ENCODE results near the gene UBE2D4. TPM values are rescaled to one million over a fixed set of nuclear protein-coding genes. Genes with fewer than 3 reads are reported as not detected.
"Not testable (repeated sequence)": the region's sequence is repeated elsewhere in the genome, so short reads cannot be mapped to it uniquely, and the experiment has no call there.

UBE2D4 gene
- total RNA-seq, 1 donor from 2014 or later: 11.4 TPM

DNA sequence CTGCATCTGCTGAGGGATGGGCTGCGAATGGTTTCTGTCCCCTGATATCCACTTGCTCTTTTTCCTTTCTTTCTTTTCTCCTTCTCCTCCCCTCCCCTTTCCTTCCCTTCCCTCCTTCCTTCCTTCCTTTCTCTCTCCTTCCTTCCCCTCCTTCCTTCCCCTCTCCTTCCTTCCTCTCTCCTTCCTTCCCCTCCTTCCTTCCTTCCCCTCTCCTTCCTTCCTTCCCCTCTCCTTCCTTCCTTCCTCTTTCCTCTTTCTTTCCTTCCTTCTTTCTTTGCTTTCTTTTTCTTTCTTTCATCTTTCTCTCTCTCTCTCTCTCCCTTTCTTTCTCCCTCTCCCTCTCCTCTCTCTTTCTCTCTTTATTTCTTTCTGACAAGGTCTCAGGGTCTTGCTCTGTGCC lies 51.3 kb downstream of the UBE2D4 start:
- Mint-ChIP-seq H3K36me3 (no peaks in the 10 kb centered on the region), H3K4me1 (ENCODE audit: unreplicated experiment) (no peaks in the 10 kb centered on the region), H3K27ac (no peak overlapping the region), H3K9me3 (no peaks in the 10 kb centered on the region), H3K27me3 (no peaks in the 10 kb centered on the region), H3K4me3 (no peak overlapping the region)
- TF ChIP-seq, protein P1, sequence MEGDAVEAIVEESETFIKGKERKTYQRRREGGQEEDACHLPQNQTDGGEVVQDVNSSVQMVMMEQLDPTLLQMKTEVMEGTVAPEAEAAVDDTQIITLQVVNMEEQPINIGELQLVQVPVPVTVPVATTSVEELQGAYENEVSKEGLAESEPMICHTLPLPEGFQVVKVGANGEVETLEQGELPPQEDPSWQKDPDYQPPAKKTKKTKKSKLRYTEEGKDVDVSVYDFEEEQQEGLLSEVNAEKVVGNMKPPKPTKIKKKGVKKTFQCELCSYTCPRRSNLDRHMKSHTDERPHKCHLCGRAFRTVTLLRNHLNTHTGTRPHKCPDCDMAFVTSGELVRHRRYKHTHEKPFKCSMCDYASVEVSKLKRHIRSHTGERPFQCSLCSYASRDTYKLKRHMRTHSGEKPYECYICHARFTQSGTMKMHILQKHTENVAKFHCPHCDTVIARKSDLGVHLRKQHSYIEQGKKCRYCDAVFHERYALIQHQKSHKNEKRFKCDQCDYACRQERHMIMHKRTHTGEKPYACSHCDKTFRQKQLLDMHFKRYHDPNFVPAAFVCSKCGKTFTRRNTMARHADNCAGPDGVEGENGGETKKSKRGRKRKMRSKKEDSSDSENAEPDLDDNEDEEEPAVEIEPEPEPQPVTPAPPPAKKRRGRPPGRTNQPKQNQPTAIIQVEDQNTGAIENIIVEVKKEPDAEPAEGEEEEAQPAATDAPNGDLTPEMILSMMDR (conservative IDR thresholded peaks at IDR 0.05): no peak
- DNase-seq (ENCODE audit: extremely low spot score, unreplicated experiment): no peak

GRCh38 chr7:43978102-43978501 lies 51.9 kb downstream of the UBE2D4 start:
- not testable (repeated sequence) for H3K9me3 Mint-ChIP-seq, H3K36me3 Mint-ChIP-seq, H3K27me3 Mint-ChIP-seq

GRCh38 chr7:43982848-43983247 lies 56.6 kb downstream of the UBE2D4 start:
- not testable (repeated sequence) for H3K4me3 Mint-ChIP-seq; H3K27me3 Mint-ChIP-seq; DNase-seq (ENCODE audit: extremely low spot score, unreplicated experiment); H3K27ac Mint-ChIP-seq; H3K9me3 Mint-ChIP-seq; H3K4me1 Mint-ChIP-seq (ENCODE audit: unreplicated experiment); H3K36me3 Mint-ChIP-seq

More at GRCh38 chr7:43978102-43978501, 51.9 kb downstream of the UBE2D4 start:
- not testable (repeated sequence) for DNase-seq (ENCODE audit: extremely low spot score, unreplicated experiment); H3K27ac Mint-ChIP-seq; H3K4me1 Mint-ChIP-seq (ENCODE audit: unreplicated experiment); H3K4me3 Mint-ChIP-seq

- H3K27ac Mint-ChIP-seq; H3K36me3 Mint-ChIP-seq; DNase-seq (ENCODE audit: extremely low spot score, unreplicated experiment); H3K4me1 Mint-ChIP-seq (ENCODE audit: unreplicated experiment); H3K9me3 Mint-ChIP-seq; H3K4me3 Mint-ChIP-seq; H3K27me3 Mint-ChIP-seq: not testable (repeated sequence)
Observed at GRCh38 chr7:43983736-43984135, 57.5 kb downstream of the UBE2D4 start.

DNA sequence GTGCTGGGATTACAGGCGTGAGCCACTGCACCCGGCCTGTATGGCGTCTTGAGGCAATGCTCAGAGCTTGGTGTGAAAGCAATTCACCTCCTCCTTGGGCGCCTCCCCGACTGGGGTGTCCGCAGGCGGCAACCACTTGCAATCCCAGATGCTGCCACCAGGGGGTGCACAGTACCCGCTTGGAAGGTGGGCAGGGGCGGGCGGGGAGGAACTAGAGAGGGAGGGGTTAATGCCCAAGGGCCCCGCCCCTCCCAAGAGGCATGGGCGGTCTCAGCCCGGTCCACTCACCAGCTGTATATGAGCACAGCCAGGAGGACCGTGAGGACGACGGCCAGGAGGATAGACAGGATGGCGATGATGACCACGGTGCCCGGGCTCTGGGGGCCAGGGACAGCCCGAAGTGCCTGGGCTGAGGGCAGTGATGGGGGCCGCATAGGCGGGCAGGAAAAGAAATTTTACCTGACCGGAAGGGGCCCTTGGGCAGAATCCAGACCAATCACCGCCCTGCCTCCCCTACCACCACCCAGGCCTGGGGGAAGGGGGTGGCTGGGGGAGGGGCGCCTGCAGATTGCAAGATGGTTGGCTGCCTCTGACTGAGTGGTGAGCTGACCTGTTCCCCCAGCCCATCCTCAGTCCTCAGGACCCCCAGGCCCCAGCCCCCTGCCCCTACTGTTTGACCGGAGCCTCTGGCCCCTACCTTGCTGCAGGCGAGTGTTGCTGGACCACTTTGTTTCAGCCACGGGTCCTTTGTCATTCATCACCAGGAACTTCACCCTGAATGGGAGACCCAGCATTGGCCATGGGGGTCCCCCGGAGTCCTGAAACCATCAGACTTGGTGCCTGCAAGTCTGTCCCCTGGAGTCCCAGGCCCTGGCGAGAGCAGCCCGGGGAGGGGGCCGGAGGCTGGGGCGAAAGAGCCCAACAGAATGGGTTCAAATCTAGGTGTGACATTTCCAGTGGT lies 59.9 kb downstream of the UBE2D4 start:
- peak; percentile 81 for DNase-seq (ENCODE audit: extremely low spot score, unreplicated experiment)
- H3K4me1 Mint-ChIP-seq (ENCODE audit: unreplicated experiment); H3K9me3 Mint-ChIP-seq; H3K36me3 Mint-ChIP-seq; H3K27ac Mint-ChIP-seq; H3K27me3 Mint-ChIP-seq: not testable (repeated sequence)
- H3K4me3 Mint-ChIP-seq: peak overlapping the region; percentile 78
- TF ChIP-seq, protein P1 (conservative IDR thresholded peaks at IDR 0.05): peak; percentile 80

GRCh38 chr7:43987476-43987875 lies 61.2 kb downstream of the UBE2D4 start:
- not testable (repeated sequence) for H3K4me1 Mint-ChIP-seq (ENCODE audit: unreplicated experiment); H3K9me3 Mint-ChIP-seq; DNase-seq (ENCODE audit: extremely low spot score, unreplicated experiment); H3K27ac Mint-ChIP-seq; H3K36me3 Mint-ChIP-seq; H3K27me3 Mint-ChIP-seq; H3K4me3 Mint-ChIP-seq

DNA sequence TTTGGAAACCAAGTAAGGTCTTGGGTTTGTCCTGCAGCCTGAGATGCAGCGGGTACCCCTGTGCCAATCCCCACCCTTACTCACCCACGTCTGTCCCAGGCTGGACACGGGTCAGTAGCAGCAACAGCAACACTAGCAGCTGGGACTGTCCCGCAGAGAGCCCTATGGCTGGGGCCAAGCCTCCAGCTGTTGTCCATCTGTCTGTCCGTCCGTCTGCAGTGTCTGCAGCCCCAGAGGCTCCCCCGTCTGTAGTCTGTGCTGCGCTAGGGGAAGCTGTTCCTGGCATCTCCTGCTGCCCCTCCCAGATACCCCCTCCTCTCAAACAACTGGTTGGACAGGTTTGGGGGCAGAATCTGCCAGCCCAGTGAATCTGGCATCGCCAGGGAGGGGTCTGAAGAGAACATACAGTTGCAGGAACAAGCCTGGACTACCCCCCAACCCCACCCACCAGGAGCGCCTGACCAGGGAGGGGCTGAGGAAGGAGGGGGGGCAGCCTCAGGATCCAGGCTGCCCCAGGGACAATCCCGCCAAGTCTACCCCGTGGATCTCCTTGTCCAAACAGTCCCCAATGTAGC lies 63.9 kb downstream of the UBE2D4 start:
- not testable (repeated sequence) for H3K4me1 Mint-ChIP-seq (ENCODE audit: unreplicated experiment); H3K4me3 Mint-ChIP-seq; DNase-seq (ENCODE audit: extremely low spot score, unreplicated experiment); H3K9me3 Mint-ChIP-seq; H3K27me3 Mint-ChIP-seq; H3K36me3 Mint-ChIP-seq; H3K27ac Mint-ChIP-seq

- DNase-seq (ENCODE audit: extremely low spot score, unreplicated experiment); H3K4me3 Mint-ChIP-seq; H3K27me3 Mint-ChIP-seq; H3K9me3 Mint-ChIP-seq; H3K27ac Mint-ChIP-seq; H3K36me3 Mint-ChIP-seq; H3K4me1 Mint-ChIP-seq (ENCODE audit: unreplicated experiment): not testable (repeated sequence)
Observed at GRCh38 chr7:43990829-43991228, 64.6 kb downstream of the UBE2D4 start.

DNA sequence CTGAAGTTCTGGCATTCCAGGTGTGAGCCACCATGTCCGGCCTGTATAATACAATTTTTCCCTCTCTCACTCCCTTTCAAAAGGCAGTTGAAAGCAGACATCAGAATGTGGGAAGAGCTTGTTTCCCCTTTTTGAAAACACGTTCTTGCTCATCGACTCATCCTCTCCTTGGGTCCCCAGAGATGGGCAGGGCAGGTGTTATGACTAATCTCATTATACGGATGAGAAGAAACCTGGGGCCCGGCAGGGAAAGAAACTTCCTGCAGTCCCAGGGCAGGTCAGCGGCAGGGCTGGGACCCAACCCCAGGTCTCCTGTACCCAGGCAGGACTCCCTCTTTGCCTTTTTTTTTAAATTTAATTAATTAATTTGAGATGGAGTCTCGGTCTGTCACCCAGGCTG lies 66.7 kb downstream of the UBE2D4 start:
- H3K27ac Mint-ChIP-seq; H3K9me3 Mint-ChIP-seq; DNase-seq (ENCODE audit: extremely low spot score, unreplicated experiment); H3K36me3 Mint-ChIP-seq; H3K27me3 Mint-ChIP-seq; H3K4me3 Mint-ChIP-seq; H3K4me1 Mint-ChIP-seq (ENCODE audit: unreplicated experiment): not testable (repeated sequence)

DNA sequence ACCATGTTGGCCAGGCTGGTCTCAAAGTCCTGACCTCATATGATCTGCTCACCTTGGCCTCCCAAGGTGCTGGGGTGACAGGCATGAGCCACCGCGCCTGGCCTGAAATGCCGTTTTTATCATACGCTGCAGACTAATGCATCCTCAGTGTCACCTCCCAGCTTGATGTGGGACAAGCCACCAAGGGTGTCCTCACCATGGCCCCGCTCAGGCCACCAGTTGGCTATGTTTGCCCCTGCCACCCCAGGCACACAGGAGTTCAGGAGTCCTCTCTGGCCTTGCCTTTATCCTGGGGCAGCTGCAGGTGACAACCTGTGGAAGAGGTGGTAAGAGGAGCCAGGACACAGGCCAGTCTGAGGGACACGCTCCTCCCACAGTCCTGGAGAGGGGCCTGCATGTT lies 68.4 kb downstream of the UBE2D4 start:
- H3K4me3 Mint-ChIP-seq; H3K27me3 Mint-ChIP-seq; DNase-seq (ENCODE audit: extremely low spot score, unreplicated experiment); H3K4me1 Mint-ChIP-seq (ENCODE audit: unreplicated experiment); H3K9me3 Mint-ChIP-seq; H3K36me3 Mint-ChIP-seq; H3K27ac Mint-ChIP-seq: not testable (repeated sequence)

GRCh38 chr7:43997532-43997931 lies 71.3 kb downstream of the UBE2D4 start, which contains the start of gene SPDYE1:
Gene SPDYE1, plus strand, starts transcription at chr7:43997897. Its CDS starts 2,053 bp downstream, at chr7:43999950.
- H3K4me3 Mint-ChIP-seq; H3K36me3 Mint-ChIP-seq; H3K27me3 Mint-ChIP-seq; H3K27ac Mint-ChIP-seq; DNase-seq (ENCODE audit: extremely low spot score, unreplicated experiment); H3K9me3 Mint-ChIP-seq; H3K4me1 Mint-ChIP-seq (ENCODE audit: unreplicated experiment): not testable (repeated sequence)

All from type B pancreatic cell (in vitro differentiated cells).